Epithelial cell of proximal tubule (primary cell): ENCODE data around the gene EDIL3. TPM values are rescaled to one million over a fixed set of nuclear protein-coding genes. Genes with fewer than 3 reads are reported as not detected.

Source experiments
- DNase-seq: peaks from one replicate; pipeline ENCODE4 v3.0.0-alpha.2; 2011; ENCODE audit warnings: low read depth
- H3K4me3 ChIP-seq: 2 replicates; pipeline ENCODE4 v1.5.1; 2011; ENCODE audit warnings: low read depth, mild to moderate bottlenecking, low read length
- total RNA-seq: library from RNA; depleted of rRNA; stranded (reverse); fragments of >200 nt; gene quantifications from 2 replicates; pipeline ENCODE4 v1.2.3, GENCODE V29; 2015
- TF ChIP-seq, protein P1 (sequence below): conservative IDR thresholded peaks from 2 replicates; pipeline ENCODE4 v1.5.1; 2012; ENCODE audit warnings: low read depth, mild to moderate bottlenecking, low read length

The EDIL3 gene
- total RNA-seq, 1 donor from 2014 or later, result 80.1 TPM

- no peak for DNase-seq
- TF ChIP-seq, protein P1, sequence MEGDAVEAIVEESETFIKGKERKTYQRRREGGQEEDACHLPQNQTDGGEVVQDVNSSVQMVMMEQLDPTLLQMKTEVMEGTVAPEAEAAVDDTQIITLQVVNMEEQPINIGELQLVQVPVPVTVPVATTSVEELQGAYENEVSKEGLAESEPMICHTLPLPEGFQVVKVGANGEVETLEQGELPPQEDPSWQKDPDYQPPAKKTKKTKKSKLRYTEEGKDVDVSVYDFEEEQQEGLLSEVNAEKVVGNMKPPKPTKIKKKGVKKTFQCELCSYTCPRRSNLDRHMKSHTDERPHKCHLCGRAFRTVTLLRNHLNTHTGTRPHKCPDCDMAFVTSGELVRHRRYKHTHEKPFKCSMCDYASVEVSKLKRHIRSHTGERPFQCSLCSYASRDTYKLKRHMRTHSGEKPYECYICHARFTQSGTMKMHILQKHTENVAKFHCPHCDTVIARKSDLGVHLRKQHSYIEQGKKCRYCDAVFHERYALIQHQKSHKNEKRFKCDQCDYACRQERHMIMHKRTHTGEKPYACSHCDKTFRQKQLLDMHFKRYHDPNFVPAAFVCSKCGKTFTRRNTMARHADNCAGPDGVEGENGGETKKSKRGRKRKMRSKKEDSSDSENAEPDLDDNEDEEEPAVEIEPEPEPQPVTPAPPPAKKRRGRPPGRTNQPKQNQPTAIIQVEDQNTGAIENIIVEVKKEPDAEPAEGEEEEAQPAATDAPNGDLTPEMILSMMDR, result no peak
- H3K4me3 ChIP-seq, result no peak overlapping the region
These were observed 412.4 kb downstream of the EDIL3 start for GRCh38 chr5:83972236-83972635.

DNA sequence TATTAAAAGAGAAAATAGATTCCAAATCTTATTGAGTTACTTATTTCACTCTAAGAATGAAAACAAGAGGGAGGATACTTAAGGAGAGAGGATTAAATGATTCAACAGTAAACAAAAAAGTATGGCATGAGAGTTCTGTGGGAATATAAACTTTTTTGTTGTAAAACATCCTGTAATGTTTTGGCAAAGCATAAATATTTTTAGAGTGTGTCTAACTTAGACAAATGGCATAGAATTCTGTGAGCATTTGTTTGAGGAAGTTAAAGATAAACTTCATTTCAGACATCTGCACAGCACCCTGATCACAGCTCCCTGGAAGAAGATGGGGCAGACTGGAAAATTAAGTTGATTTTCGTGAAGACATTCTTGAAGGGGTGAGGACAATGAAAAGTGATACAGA, 417.3 kb downstream of the EDIL3 start:
- H3K4me3 ChIP-seq, result no peak overlapping the region
- no peak for DNase-seq
- TF ChIP-seq, protein P1, result no peak

GRCh38 chr5:83965441-83965840, 419.2 kb downstream of the EDIL3 start:
- TF ChIP-seq, protein P1, result no peak
- no peak for DNase-seq

GRCh38 chr5:83964271-83964670, 420.4 kb downstream of the EDIL3 start:
- no peak for DNase-seq
- H3K4me3 ChIP-seq, result no peak overlapping the region
- TF ChIP-seq, protein P1, result no peak

More at GRCh38 chr5:83965441-83965840, 419.2 kb downstream of the EDIL3 start:
- no peak overlapping the region for H3K4me3 ChIP-seq

GRCh38 chr5:83957188-83957587, 427.5 kb downstream of the EDIL3 start:
- TF ChIP-seq, protein P1, result no peak
- no peak for DNase-seq

DNA sequence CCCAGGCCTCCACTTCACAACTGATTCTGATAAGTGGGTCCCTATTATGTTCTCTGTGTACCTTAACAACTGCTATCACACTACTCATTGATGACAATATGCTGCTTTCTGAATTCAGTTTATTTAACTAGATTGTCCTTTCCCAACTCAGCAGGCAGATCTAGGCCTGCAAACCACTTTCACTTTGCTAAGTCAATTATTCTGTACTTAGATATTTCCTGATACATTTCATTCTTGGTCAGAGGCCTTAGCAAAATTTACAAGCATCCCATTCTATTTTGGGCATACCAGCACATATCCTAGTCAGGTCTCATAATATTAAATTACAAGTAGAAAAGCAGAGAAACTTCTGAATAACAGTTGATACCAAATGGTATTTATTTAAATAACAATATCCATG, 428.3 kb downstream of the EDIL3 start:
- no peak for DNase-seq
- H3K4me3 ChIP-seq, result no peak overlapping the region
- TF ChIP-seq, protein P1, result no peak

More at GRCh38 chr5:83957188-83957587, 427.5 kb downstream of the EDIL3 start:
- no peak overlapping the region for H3K4me3 ChIP-seq

GRCh38 chr5:83955916-83956315, 428.8 kb downstream of the EDIL3 start:
- DNase-seq, result peak; percentile 2
- no peak overlapping the region for H3K4me3 ChIP-seq
- TF ChIP-seq, protein P1, result no peak
